ENCODE data around the gene TTI1.

Gene TTI1

GRCh38 chr20:37933786-37934633 is 99.2 kb downstream of the TTI1 start:
- Histone ChIP-seq H3K27ac (no peak overlapping the region), H3K9me3 (ENCODE audit: control insufficient read depth, low read length) (no peaks in the 10 kb centered on the region), H2AFZ (no peak overlapping the region), H3K4me3 (ENCODE audit: low read depth, low read length) (no peak overlapping the region), H3K79me2 (no peaks in the 10 kb centered on the region), H3K9ac (no peak overlapping the region), H3K27me3 (ENCODE audit: control insufficient read depth, insufficient read depth, low read length) (peaks cover 2% of the 10 kb centered on the region), H3K4me1 (no peaks in the 10 kb centered on the region), H3K36me3 (ENCODE audit: control insufficient read depth, insufficient read depth, low read length) (no peaks in the 10 kb centered on the region), H3K4me2 (ENCODE audit: low read length) (no peak overlapping the region)
- no peak for TF ChIP-seq CTCF (IDR thresholded peaks at IDR 0.05)

Measured in parathyroid adenoma (tissue), 2 donors.